Endodermal cell (in vitro differentiated cells): Measurements from ENCODE around the gene PAMR1. TPM values are rescaled to one million over a fixed set of nuclear protein-coding genes. Genes with fewer than 3 reads are reported as not detected.

ENCODE experiments used
- DNase-seq: peaks from one replicate; pipeline ENCODE4 v3.0.0-alpha.2; 2017
- H3K27ac ChIP-seq: 2 replicates; pipeline ENCODE4 v1.5.1; 2013; ENCODE audit warnings: mild to moderate bottlenecking, low read depth, low read length, moderate library complexity
- H3K27me3 ChIP-seq: 2 replicates; pipeline ENCODE4 v1.6.1; 2013; ENCODE audit warnings: mild to moderate bottlenecking, low read length, moderate library complexity; ENCODE audit not compliant: insufficient read depth, control insufficient read depth, poor library complexity, severe bottlenecking
- H3K36me3 ChIP-seq: 2 replicates; pipeline ENCODE4 v1.7.0; 2013; ENCODE audit warnings: mild to moderate bottlenecking, low read length, moderate library complexity; ENCODE audit not compliant: control insufficient read depth, insufficient read depth
- H3K4me1 ChIP-seq: one replicate; pipeline ENCODE4 v1.7.0; 2013; ENCODE audit warnings: low read length; ENCODE audit not compliant: control insufficient read depth, insufficient read depth
- H3K4me3 ChIP-seq: 2 replicates; pipeline ENCODE4 v1.5.1; 2013; ENCODE audit warnings: mild to moderate bottlenecking, low read length, moderate library complexity
- H3K9ac ChIP-seq: 2 replicates; pipeline ENCODE4 v1.6.1; 2013; ENCODE audit warnings: mild to moderate bottlenecking, low read length, moderate library complexity; ENCODE audit not compliant: poor library complexity, severe bottlenecking; ENCODE audit errors: extremely low read depth
- H3K9me3 ChIP-seq: 2 replicates; pipeline ENCODE4 v1.6.1; 2013; ENCODE audit warnings: mild to moderate bottlenecking, low read length, moderate library complexity; ENCODE audit not compliant: control insufficient read depth
- H3K27ac Mint-ChIP-seq: 2 replicates; pipeline ENCODE4 v1.8.0; 2020; ENCODE audit warnings: mixed read lengths
- H3K27me3 Mint-ChIP-seq: 2 replicates; pipeline ENCODE4 v1.8.0; 2021; ENCODE audit warnings: mild to moderate bottlenecking, mixed read lengths; ENCODE audit not compliant: insufficient read depth
- H3K36me3 Mint-ChIP-seq: 2 replicates; pipeline ENCODE4 v1.8.0; 2020; ENCODE audit warnings: low read depth, mixed read lengths
- H3K4me1 Mint-ChIP-seq: 2 replicates; pipeline ENCODE4 v1.8.0; 2020; ENCODE audit warnings: mixed read lengths
- H3K4me3 Mint-ChIP-seq: 2 replicates; pipeline ENCODE4 v1.8.0; 2020; ENCODE audit warnings: mild to moderate bottlenecking, moderate library complexity, mixed read lengths
- H3K9me3 Mint-ChIP-seq: 2 replicates; pipeline ENCODE4 v1.8.0; 2020; ENCODE audit warnings: mild to moderate bottlenecking, mixed read lengths
- WGBS, 2 experiments: methylation state at CpG; one replicate each; pipeline versions ENCODE4 v1.1.5 to v1.1.7; 2013; ENCODE audit warnings: missing lambda C conversion rate in 2 of 2, mixed read lengths in 1 of 2; ENCODE audit not compliant: insufficient coverage in 1 of 2, insufficient read length in 1 of 2; 5-methylcytosine and 5-hydroxymethylcytosine counted together
- total RNA-seq, 2 donors: library from RNA; stranded (reverse); fragmentation: NEBNext Ultra II Directional in 1 of 2; extraction: Animal tissue kit (Norgen Biotek cat#: 25700) in 1 of 2; gene quantifications; 2 replicates in 1 of 2; 3 replicates in 1 of 2; pipeline ENCODE4 v1.2.1, GENCODE V29; 2021
- TF ChIP-seq, protein P1 (sequence below): fragments of 200-600 bp; sonication (generic); conservative IDR thresholded peaks from 2 replicates; pipeline ENCODE4 v1.5.0; 2021; ENCODE audit warnings: antibody characterized with exemption, mild to moderate bottlenecking

Gene PAMR1
- total RNA-seq, 2 donors from 2014 or later = 55.3 to 79.0 TPM

DNA sequence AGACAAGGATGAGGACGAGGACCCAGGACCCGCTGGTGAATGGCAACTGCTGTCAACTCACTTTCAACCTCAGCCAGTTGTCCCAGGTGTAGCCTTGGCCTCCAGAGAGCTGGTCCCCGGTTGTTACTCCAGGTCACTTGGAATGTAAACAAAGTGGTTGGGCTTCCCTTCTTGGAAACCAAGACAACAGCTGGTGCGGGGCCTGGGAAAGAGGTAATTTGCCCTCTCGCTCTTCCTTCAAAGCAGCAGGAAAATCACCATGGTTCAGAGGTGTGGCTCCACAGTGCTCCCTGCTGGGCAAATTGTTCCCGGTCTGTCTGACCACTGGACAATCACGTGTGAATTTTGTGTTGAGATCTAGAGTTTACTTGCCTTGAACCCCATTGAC, 121.0 kb downstream of the PAMR1 start:
- Histone ChIP-seq H3K9me3 (peaks cover 16% of the 10 kb centered on the region), H3K4me1 (peaks cover 10% of the 10 kb centered on the region), H3K9ac (no peak overlapping the region), H3K27ac (no peak overlapping the region), H3K4me3 (no peak overlapping the region), H3K36me3 (peaks cover 4% of the 10 kb centered on the region), H3K27me3 (peaks cover 7% of the 10 kb centered on the region)
- H3K36me3 Mint-ChIP-seq = no peaks in the 10 kb centered on the region
- peak overlapping the region; percentile 24 for H3K27ac Mint-ChIP-seq
- peaks cover 16% of the 10 kb centered on the region for H3K9me3 Mint-ChIP-seq
- 52 to 57% methylated on average over 7 of the region's 7 CpGs for WGBS, 2 experiments
- DNase-seq = peak; percentile 89
- H3K4me3 Mint-ChIP-seq = no peak overlapping the region
- TF ChIP-seq, protein P1, sequence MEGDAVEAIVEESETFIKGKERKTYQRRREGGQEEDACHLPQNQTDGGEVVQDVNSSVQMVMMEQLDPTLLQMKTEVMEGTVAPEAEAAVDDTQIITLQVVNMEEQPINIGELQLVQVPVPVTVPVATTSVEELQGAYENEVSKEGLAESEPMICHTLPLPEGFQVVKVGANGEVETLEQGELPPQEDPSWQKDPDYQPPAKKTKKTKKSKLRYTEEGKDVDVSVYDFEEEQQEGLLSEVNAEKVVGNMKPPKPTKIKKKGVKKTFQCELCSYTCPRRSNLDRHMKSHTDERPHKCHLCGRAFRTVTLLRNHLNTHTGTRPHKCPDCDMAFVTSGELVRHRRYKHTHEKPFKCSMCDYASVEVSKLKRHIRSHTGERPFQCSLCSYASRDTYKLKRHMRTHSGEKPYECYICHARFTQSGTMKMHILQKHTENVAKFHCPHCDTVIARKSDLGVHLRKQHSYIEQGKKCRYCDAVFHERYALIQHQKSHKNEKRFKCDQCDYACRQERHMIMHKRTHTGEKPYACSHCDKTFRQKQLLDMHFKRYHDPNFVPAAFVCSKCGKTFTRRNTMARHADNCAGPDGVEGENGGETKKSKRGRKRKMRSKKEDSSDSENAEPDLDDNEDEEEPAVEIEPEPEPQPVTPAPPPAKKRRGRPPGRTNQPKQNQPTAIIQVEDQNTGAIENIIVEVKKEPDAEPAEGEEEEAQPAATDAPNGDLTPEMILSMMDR = peak; percentile 84
- H3K4me1 Mint-ChIP-seq = peaks cover 29% of the 10 kb centered on the region
- peaks cover 5% of the 10 kb centered on the region for H3K27me3 Mint-ChIP-seq

DNA sequence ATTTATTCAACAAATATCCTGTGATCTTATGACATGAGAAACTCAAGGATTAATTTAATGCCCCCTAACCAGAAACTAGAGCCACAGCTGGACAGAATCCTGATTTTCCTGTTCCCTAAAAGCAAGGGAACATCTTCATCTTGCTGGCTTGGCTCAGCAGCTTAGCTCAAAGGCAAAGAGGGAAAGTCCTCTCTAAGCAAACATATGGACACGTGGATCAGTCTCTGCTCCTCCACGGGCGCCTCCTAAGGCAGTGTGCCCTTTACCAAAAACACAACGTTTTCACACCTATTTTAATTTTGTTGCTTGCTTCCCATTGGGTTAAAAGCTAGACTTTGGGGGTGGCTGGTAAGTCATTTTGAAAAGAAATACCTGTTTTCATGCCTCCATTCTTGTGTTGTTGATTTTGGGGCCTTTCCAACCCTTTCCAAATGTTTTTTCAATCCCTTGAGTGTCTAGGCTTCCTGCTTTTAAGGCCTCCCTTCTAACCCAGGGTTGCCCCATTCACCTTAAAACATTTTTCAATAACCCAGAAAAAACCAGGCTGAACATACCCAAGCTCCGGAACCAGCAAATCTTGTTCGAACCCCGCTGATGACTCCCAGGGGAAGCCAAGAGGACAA, 121.5 kb downstream of the PAMR1 start:
- Histone ChIP-seq H3K4me1 (peaks cover 10% of the 10 kb centered on the region), H3K27ac (no peak overlapping the region), H3K9ac (no peak overlapping the region), H3K36me3 (peaks cover 6% of the 10 kb centered on the region), H3K4me3 (no peak overlapping the region), H3K9me3 (peaks cover 21% of the 10 kb centered on the region), H3K27me3 (peaks cover 7% of the 10 kb centered on the region)
- TF ChIP-seq, protein P1 = no peak
- Mint-ChIP-seq H3K27ac (peak overlapping the region; percentile 24), H3K9me3 (peaks cover 21% of the 10 kb centered on the region), H3K27me3 (peaks cover 5% of the 10 kb centered on the region), H3K4me3 (no peak overlapping the region), H3K4me1 (peaks cover 29% of the 10 kb centered on the region), H3K36me3 (no peaks in the 10 kb centered on the region)
- WGBS, 2 experiments = 84 to 87% methylated on average over 5 to 7 of the region's 7 CpGs
- no peak for DNase-seq

DNA sequence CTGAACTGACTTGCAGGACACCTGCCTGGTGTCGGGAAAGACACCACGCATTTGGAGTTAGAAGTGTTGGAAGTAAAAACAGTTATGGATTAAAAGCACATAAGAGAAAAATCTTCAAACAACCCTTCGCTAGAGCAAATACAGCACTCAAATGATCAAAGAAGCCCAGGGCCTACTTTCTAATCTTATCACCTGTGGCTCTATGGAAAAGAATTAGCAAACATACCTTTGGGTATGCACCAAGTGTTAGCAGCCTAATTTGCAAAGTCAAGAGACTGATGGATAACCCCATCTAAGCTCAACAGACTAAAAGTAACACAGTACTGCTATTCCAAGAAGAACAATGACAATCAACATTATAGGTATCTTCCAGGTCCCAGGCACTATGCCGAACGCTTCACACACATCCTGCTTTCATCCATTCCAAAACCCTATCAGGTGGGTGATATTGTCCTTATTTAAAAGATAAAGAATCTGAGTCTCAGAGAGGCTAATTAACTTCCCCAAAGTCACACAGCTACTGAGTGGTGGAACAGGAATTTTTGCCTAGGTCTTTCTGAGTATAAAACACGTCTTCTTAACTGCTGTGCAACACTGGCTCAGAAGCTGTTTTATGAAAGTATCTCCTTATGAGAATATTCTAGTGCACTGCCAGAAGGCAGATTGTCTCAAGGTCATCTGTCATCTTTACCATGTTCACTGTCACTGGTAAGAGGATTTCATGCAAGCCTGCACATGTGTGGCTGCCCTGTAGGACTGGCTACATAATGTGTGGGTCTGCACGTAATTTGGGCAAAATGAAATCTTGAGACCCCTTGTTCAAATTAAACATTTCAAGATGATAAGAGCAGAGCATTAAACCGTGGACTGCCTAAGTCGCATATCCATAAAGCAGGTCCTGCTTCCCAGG, 122.4 kb downstream of the PAMR1 start:
- H3K9me3 Mint-ChIP-seq = peaks cover 27% of the 10 kb centered on the region

More for the DNA sequence above, 122.4 kb downstream of the PAMR1 start:
- peaks cover 7% of the 10 kb centered on the region for H3K27me3 ChIP-seq
- no peak overlapping the region for H3K9ac ChIP-seq
- H3K36me3 ChIP-seq = peaks cover 6% of the 10 kb centered on the region
- H3K4me3 ChIP-seq = no peak overlapping the region
- peaks cover 29% of the 10 kb centered on the region for H3K9me3 ChIP-seq
- no peak for DNase-seq
- WGBS, 2 experiments = 70 to 86% methylated on average over 6 to 9 of the region's 9 CpGs
- peaks cover 29% of the 10 kb centered on the region for H3K4me1 Mint-ChIP-seq
- no peak overlapping the region for H3K4me3 Mint-ChIP-seq
- H3K4me1 ChIP-seq = peaks cover 10% of the 10 kb centered on the region
- peaks cover 3% of the 10 kb centered on the region for H3K36me3 Mint-ChIP-seq
- peak overlapping the region; percentile 56 for H3K27ac Mint-ChIP-seq
- H3K27me3 Mint-ChIP-seq = peaks cover 7% of the 10 kb centered on the region
- H3K27ac ChIP-seq = no peak overlapping the region
- TF ChIP-seq, protein P1 = no peak
